Liver (tissue), 9 donors: ENCODE measurements around the gene RBFA. TPM values are rescaled to one million over a fixed set of nuclear protein-coding genes. Genes with fewer than 3 reads are reported as not detected.

Experiments used
- DNase-seq: peaks from one replicate; pipeline ENCODE4 v3.0.0-alpha.2; 2017; ENCODE audit warnings: low spot score
- H3K27ac ChIP-seq, 2 donors: one replicate each; pipeline ENCODE4 v1.7.0; 2013; ENCODE audit warnings: inconsistent platforms in 2 of 2, low read length in 2 of 2, control low read depth in 1 of 2, low read depth in 1 of 2, mild to moderate bottlenecking in 1 of 2
- H3K27me3 ChIP-seq, 4 donors: one replicate each; pipeline versions ENCODE4 v1.6.1 to v1.7.0; 2013; ENCODE audit warnings: low read length in 3 of 4, inconsistent platforms in 1 of 4, mild to moderate bottlenecking in 1 of 4, moderate library complexity in 1 of 4; ENCODE audit not compliant: control insufficient read depth in 4 of 4, insufficient read depth in 4 of 4
- H3K36me3 ChIP-seq, 4 donors: one replicate each; pipeline versions ENCODE4 v1.6.1 to v1.7.0; 2013; ENCODE audit warnings: low read length in 3 of 4, mild to moderate bottlenecking in 3 of 4, low read depth in 1 of 4, moderate library complexity in 1 of 4; ENCODE audit not compliant: control insufficient read depth in 4 of 4, insufficient read depth in 3 of 4
- H3K4me1 ChIP-seq, 4 donors: one replicate each; pipeline versions ENCODE4 v1.6.1 to v1.7.0; 2013; ENCODE audit warnings: low read length in 3 of 4, mild to moderate bottlenecking in 3 of 4, moderate library complexity in 1 of 4; ENCODE audit not compliant: control insufficient read depth in 4 of 4, insufficient read depth in 4 of 4
- H3K4me3 ChIP-seq, 3 donors: one replicate each; pipeline versions ENCODE4 v1.6.1 to v1.7.0; 2013; ENCODE audit warnings: low read length in 3 of 3, control low read depth in 1 of 3, low read depth in 1 of 3, mild to moderate bottlenecking in 1 of 3
- H3K9ac ChIP-seq, 2 donors: one replicate each; pipeline ENCODE4 v1.7.0; 2013; ENCODE audit warnings: low read length in 2 of 2, mild to moderate bottlenecking in 2 of 2, moderate library complexity in 2 of 2, control low read depth in 1 of 2, low read depth in 1 of 2
- H3K9me3 ChIP-seq, 4 donors: one replicate each; pipeline versions ENCODE4 v1.6.1 to v1.7.0; 2013; ENCODE audit warnings: low read length in 3 of 4; ENCODE audit not compliant: control insufficient read depth in 4 of 4
- ATF3 ChIP-seq: IDR thresholded peaks from 2 replicates; pipeline ENCODE4 v1.6.1; 2016; ENCODE audit warnings: antibody characterized with exemption
- EGR1 ChIP-seq, 2 donors: IDR thresholded peaks; 2 replicates each; pipeline ENCODE4 v1.6.1; 2016 to 2018; ENCODE audit warnings: antibody characterized with exemption in 2 of 2, low read depth in 2 of 2
- FOXA1 ChIP-seq: IDR thresholded peaks from 2 replicates; pipeline ENCODE4 v1.6.1; 2016; ENCODE audit warnings: antibody characterized with exemption
- GABPA ChIP-seq, 2 donors: IDR thresholded peaks in 1 of 2; conservative IDR thresholded peaks in 1 of 2; 2 replicates each; pipeline ENCODE4 v1.6.1; 2016; ENCODE audit warnings: antibody characterized with exemption in 2 of 2, mild to moderate bottlenecking in 1 of 2, moderate library complexity in 1 of 2
- HNF4A ChIP-seq, 2 donors: conservative IDR thresholded peaks; 2 replicates each; pipeline ENCODE4 v1.6.1; 2016; ENCODE audit warnings: antibody characterized with exemption in 2 of 2, mild to moderate bottlenecking in 2 of 2
- HNF4G ChIP-seq: IDR thresholded peaks from 2 replicates; pipeline ENCODE4 v1.6.1; 2016; ENCODE audit warnings: antibody characterized with exemption
- JUND ChIP-seq, 2 donors: IDR thresholded peaks; 2 replicates each; pipeline ENCODE4 v1.6.1; 2016; ENCODE audit warnings: antibody characterized with exemption in 2 of 2
- MAX ChIP-seq: IDR thresholded peaks from 2 replicates; pipeline ENCODE4 v1.6.1; 2016; ENCODE audit warnings: antibody characterized with exemption
- NR2F2 ChIP-seq: IDR thresholded peaks from 2 replicates; pipeline ENCODE4 v1.6.1; 2016; ENCODE audit warnings: antibody characterized with exemption
- RAD21 ChIP-seq, 2 donors: IDR thresholded peaks; 2 replicates each; pipeline ENCODE4 v1.6.1; 2016; ENCODE audit warnings: antibody characterized with exemption in 2 of 2, mild to moderate bottlenecking in 2 of 2
- REST ChIP-seq: IDR thresholded peaks from 2 replicates; pipeline ENCODE4 v1.6.1; 2016; ENCODE audit warnings: antibody characterized with exemption, mild to moderate bottlenecking
- SP1 ChIP-seq: IDR thresholded peaks from 2 replicates; pipeline ENCODE4 v1.6.1; 2018; ENCODE audit warnings: antibody characterized with exemption, mild to moderate bottlenecking
- TAF1 ChIP-seq: conservative IDR thresholded peaks from 2 replicates; pipeline ENCODE4 v1.6.1; 2016; ENCODE audit warnings: antibody characterized with exemption, mild to moderate bottlenecking
- WGBS: extraction: QIAGEN DNeasy Blood & Tissue Kit; methylation state at CpG from one replicate; pipeline ENCODE4 v1.1.7; 2013; 5-methylcytosine and 5-hydroxymethylcytosine counted together
- polyA plus RNA-seq, 2 donors: library from polyadenylated mRNA; stranded (reverse) in 1 of 2; unstranded in 1 of 2; fragments of 200-250 nt in 1 of 2; fragments of >200 nt in 1 of 2; fragmentation: Nextera tagmentation in 1 of 2; extraction: Ambion mirVana in 1 of 2; gene quantifications; one replicate each; pipeline versions ENCODE4 v1.2.1 to v1.2.3, GENCODE V29; 2013 to 2015
- total RNA-seq, 2 donors: library from RNA; depleted of rRNA; stranded (reverse); fragments of >200 nt; gene quantifications; one replicate each; pipeline ENCODE4 v1.2.3, GENCODE V29; 2014
- TF ChIP-seq, protein P1 (sequence below): fragments of 150-350 bp; IDR thresholded peaks from 2 replicates; pipeline ENCODE4 v1.5.1; 2017; ENCODE audit warnings: improper control_type of control experiment, low read depth, low read length; ENCODE audit not compliant: missing input control
- donor health status: healthy.
- donor health status: healthy.
- donor health status: healthy.
- donor health status: healthy.
- donor health status: healthy.

Gene RBFA
- total and polyA plus RNA-seq, 4 donors, result 20.4 to 31.6 (median 27.0) TPM

DNA sequence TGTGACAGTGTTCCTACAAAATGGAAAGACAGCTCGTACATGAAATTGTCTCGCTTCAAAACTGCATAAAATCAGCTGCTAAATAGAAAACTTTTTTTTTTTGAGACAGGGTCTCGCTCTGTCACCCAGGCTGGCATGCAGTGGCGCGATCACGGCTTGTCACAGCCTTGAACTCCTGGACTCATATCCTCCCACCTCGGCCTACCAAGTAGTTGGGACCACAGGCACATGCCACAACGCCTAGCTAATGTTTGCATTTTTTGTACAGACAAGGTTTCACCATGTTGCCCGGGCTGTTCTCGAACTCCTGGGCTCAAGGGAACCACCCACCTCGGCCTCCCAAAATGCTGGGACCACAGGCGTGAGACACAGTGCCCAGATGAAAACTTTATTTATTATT is 49.1 kb upstream of the RBFA start:
- Histone ChIP-seq H3K27ac (no peak overlapping the region), H3K4me3 (no peak overlapping the region), H3K36me3 (peaks cover 0 to 2% (median under 1%) of the 10 kb centered on the region in 4 donors), H3K9ac (no peak overlapping the region), H3K9me3 (no peaks in the 10 kb centered on the region), H3K27me3 (no peaks in the 10 kb centered on the region), H3K4me1 (peaks cover 4 to 21% (median 15%) of the 10 kb centered on the region in 4 donors)
- DNase-seq, result no peak
- TF ChIP-seq SP1 (no peak), HNF4A (conservative IDR thresholded peaks at IDR 0.05) (no peak)
- 92% methylated on average over 12 of the region's 12 CpGs for WGBS

DNA sequence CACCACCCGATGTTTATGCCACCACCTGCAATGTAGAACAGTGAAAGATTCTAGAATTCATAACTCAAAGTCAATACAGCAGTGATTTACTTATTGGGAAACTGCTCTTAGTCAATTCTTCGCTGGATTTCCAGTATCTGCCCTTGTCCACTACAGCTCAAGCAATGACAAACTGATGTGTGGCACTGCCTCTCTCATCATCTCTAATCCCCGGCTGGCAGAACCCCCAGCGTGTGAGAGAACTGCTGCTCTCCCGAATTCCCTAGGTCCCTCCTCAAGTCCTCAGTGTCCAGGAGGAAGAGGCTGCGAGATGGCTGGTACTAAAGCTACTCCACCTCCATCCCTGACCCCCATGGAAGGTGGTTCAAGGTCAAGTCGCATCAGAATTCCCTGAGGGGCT is 47.5 kb upstream of the RBFA start:
- Histone ChIP-seq H3K4me1 (peaks cover 4 to 21% (median 15%) of the 10 kb centered on the region in 4 donors), H3K36me3 (peaks cover 0 to 2% (median under 1%) of the 10 kb centered on the region in 4 donors), H3K27ac (peak overlapping the region; percentile 6 to 37), H3K27me3 (no peaks in the 10 kb centered on the region), H3K4me3 (peak overlapping the region in 2 of 3 donors; percentile 27 to 100), H3K9ac (peak overlapping the region in 1 of 2 donors; percentile 86), H3K9me3 (no peaks in the 10 kb centered on the region)
- 57% methylated on average over 7 of the region's 7 CpGs for WGBS
- TF ChIP-seq JUND (IDR thresholded peaks at IDR 0.05) (no peak), NR2F2 (no peak), MAX (no peak), FOXA1 (no peak)
- DNase-seq, result no peak

DNA sequence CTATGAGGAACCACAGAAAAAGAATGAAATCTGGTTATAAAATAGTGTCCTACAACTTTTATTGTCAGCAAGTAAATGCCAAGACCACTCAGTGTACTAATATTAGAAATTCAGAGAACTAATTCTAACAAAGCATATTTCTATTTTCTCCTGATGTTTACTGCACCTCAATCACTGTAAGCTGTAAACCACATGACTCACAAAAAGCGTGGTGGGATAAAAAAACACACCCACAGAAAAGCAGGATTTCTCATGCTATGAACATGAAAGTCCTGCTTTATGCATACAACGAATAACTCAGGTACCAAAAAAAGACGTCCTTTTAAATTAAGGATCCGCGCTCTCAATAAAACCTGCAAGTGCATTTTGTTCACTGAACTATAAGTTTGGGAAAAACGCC is 46.7 kb upstream of the RBFA start:
- TF ChIP-seq SP1 (no peak), MAX (no peak), TAF1 (no peak), REST (no peak), JUND (IDR thresholded peaks at IDR 0.05) (no peak), ATF3 (no peak), HNF4G (no peak), GABPA (IDR thresholded peaks at IDR 0.05 in 1 of 2, conservative IDR thresholded peaks at IDR 0.05 in 1 of 2) (no peak), FOXA1 (no peak), HNF4A (conservative IDR thresholded peaks at IDR 0.05) (no peak), EGR1 (IDR thresholded peaks at IDR 0.05; ENCODE audit: low read depth in 2 of 2) (no peak), RAD21 (IDR thresholded peaks at IDR 0.05) (no peak)
- TF ChIP-seq, protein P1, sequence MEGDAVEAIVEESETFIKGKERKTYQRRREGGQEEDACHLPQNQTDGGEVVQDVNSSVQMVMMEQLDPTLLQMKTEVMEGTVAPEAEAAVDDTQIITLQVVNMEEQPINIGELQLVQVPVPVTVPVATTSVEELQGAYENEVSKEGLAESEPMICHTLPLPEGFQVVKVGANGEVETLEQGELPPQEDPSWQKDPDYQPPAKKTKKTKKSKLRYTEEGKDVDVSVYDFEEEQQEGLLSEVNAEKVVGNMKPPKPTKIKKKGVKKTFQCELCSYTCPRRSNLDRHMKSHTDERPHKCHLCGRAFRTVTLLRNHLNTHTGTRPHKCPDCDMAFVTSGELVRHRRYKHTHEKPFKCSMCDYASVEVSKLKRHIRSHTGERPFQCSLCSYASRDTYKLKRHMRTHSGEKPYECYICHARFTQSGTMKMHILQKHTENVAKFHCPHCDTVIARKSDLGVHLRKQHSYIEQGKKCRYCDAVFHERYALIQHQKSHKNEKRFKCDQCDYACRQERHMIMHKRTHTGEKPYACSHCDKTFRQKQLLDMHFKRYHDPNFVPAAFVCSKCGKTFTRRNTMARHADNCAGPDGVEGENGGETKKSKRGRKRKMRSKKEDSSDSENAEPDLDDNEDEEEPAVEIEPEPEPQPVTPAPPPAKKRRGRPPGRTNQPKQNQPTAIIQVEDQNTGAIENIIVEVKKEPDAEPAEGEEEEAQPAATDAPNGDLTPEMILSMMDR, result no peak
- peak overlapping the region; percentile 98 for H3K27ac ChIP-seq
- H3K4me3 ChIP-seq, result peak overlapping the region; percentile 98 to 100 (median 99)
- H3K4me1 ChIP-seq, result peaks cover 4 to 21% (median 15%) of the 10 kb centered on the region in 4 donors
- no peak for DNase-seq
- WGBS, result 1% methylated on average over 6 of the region's 6 CpGs
- no peaks in the 10 kb centered on the region for H3K9me3 ChIP-seq
- H3K9ac ChIP-seq, result peak overlapping the region; percentile 68 to 86
- peaks cover 0 to 2% (median under 1%) of the 10 kb centered on the region in 4 donors for H3K36me3 ChIP-seq
- no peaks in the 10 kb centered on the region for H3K27me3 ChIP-seq
